OCI-LY3 (cell line): ENCODE data around the gene CLDN3.

ENCODE experiments used
- H2AFZ ChIP-seq: fragments of 200-600, 300-600 bp; shearing (Covaris generic); 2 replicates; pipeline ENCODE4 v1.6.0; 2014; ENCODE audit warnings: antibody characterized with exemption, low read depth, low read length
- H3K27ac ChIP-seq: fragments of 200-600, 300-600 bp; sonication (generic); 2 replicates; pipeline ENCODE4 v1.5.1; 2014; ENCODE audit warnings: mild to moderate bottlenecking, low read length, moderate library complexity, mixed read lengths
- H3K27me3 ChIP-seq: fragments of 200-600, 300-600 bp; sonication (generic); 2 replicates; pipeline ENCODE4 v1.6.1; 2014; ENCODE audit warnings: low read depth, low read length, mixed read lengths
- H3K36me3 ChIP-seq: fragments of 200-600, 300-600 bp; sonication (generic); replicated peaks from 2 replicates; pipeline ENCODE3; 2014; ENCODE audit warnings: low read depth, low read length, mixed read lengths
- H3K4me1 ChIP-seq: fragments of 300-600, 200-600 bp; sonication (generic); 2 replicates; pipeline ENCODE4 v1.6.1; 2014; ENCODE audit warnings: low read length, mixed read lengths
- H3K4me2 ChIP-seq: fragments of 200-600, 300-600 bp; sonication (generic); 2 replicates; pipeline ENCODE4 v1.6.1; 2014; ENCODE audit warnings: low read length, mixed read lengths
- H3K4me3 ChIP-seq: fragments of 300-600, 200-600 bp; sonication (generic); 2 replicates; pipeline ENCODE4 v1.5.1; 2014; ENCODE audit warnings: antibody characterized with exemption, mild to moderate bottlenecking, low read length, moderate library complexity
- H3K79me2 ChIP-seq: fragments of 300-600, 200-600 bp; shearing (Covaris generic); 2 replicates; pipeline ENCODE4 v1.6.1; 2014; ENCODE audit warnings: mild to moderate bottlenecking, low read length, mixed read lengths
- H3K9ac ChIP-seq: fragments of 300-600, 200-600 bp; shearing (Covaris generic); 2 replicates; pipeline ENCODE4 v1.6.0; 2014; ENCODE audit warnings: mild to moderate bottlenecking, low read length, moderate library complexity
- H3K9me3 ChIP-seq: fragments of 200-600, 300-600 bp; shearing (Covaris generic); 2 replicates; pipeline ENCODE4 v1.6.1; 2014; ENCODE audit warnings: low read length, mixed read lengths; ENCODE audit not compliant: insufficient read depth
- H4K20me1 ChIP-seq: fragments of 200-600, 300-600 bp; sonication (generic); 2 replicates; pipeline ENCODE4 v1.6.1; 2016; ENCODE audit warnings: low read length, mixed read lengths; ENCODE audit not compliant: insufficient read depth
- CTCF ChIP-seq: fragments of 200-600, 300-600 bp; sonication (generic); IDR thresholded peaks from 2 replicates; pipeline ENCODE4 v1.5.1; 2014; ENCODE audit warnings: antibody characterized with exemption, low read length, low read depth
- EZH2phosphoT487 ChIP-seq: fragments of 200-600 bp; shearing (Covaris generic); IDR thresholded peaks from 2 replicates; pipeline ENCODE4 v1.6.1; 2018; ENCODE audit warnings: antibody characterized with exemption, mixed run types, low read depth

The CLDN3 gene

GRCh38 chr7:73742753-73743641 lies 27.1 kb downstream of the CLDN3 start:
- peak overlapping the region; percentile 41 for H3K4me3 ChIP-seq
- no peaks in the 10 kb centered on the region for H3K27me3 ChIP-seq
- peaks cover under 1% of the 10 kb centered on the region; the same call in 1 of the 2 replicates for H4K20me1 ChIP-seq
- peaks cover 26% of the 10 kb centered on the region for H3K4me1 ChIP-seq
- TF ChIP-seq CTCF = peak; percentile 23; the same call in 1 of the 2 replicates
- no peak for TF ChIP-seq EZH2phosphoT487
- peak overlapping the region; percentile 41; the same call in 1 of the 2 replicates for H3K9ac ChIP-seq
- H3K36me3 ChIP-seq = no peaks in the 10 kb centered on the region
- peak overlapping the region; percentile 48; the same call in 1 of the 2 replicates for H3K27ac ChIP-seq
- H3K9me3 ChIP-seq = no peaks in the 10 kb centered on the region
- peak overlapping the region; percentile 53 for H3K4me2 ChIP-seq
- no peaks in the 10 kb centered on the region for H3K79me2 ChIP-seq
- peak overlapping the region; percentile 42; the same call in 1 of the 2 replicates for H2AFZ ChIP-seq

- H3K4me2 ChIP-seq = peak overlapping the region; percentile 53
- H3K9me3 ChIP-seq = no peaks in the 10 kb centered on the region
- H3K9ac ChIP-seq = peak overlapping the region; percentile 41; the same call in 1 of the 2 replicates
- H3K4me3 ChIP-seq = peak overlapping the region; percentile 41
- peak overlapping the region; percentile 45; the same call in 1 of the 2 replicates for H3K27ac ChIP-seq
- no peaks in the 10 kb centered on the region for H3K36me3 ChIP-seq
- no peaks in the 10 kb centered on the region for H3K27me3 ChIP-seq
- peaks cover 6% of the 10 kb centered on the region; the same call in 1 of the 2 replicates for H3K79me2 ChIP-seq
- H4K20me1 ChIP-seq = peaks cover 6% of the 10 kb centered on the region
- H2AFZ ChIP-seq = no peak overlapping the region
- peaks cover 31% of the 10 kb centered on the region for H3K4me1 ChIP-seq
- TF ChIP-seq EZH2phosphoT487 (no peak), CTCF (no peak)
These were observed 27.7 kb downstream of the CLDN3 start for GRCh38 chr7:73742338-73742752.

GRCh38 chr7:73741600-73741999 lies 28.5 kb downstream of the CLDN3 start:
- Histone ChIP-seq H3K36me3 (peaks cover 6% of the 10 kb centered on the region), H3K4me1 (peaks cover 31% of the 10 kb centered on the region), H3K27me3 (no peaks in the 10 kb centered on the region), H3K9me3 (no peaks in the 10 kb centered on the region), H2AFZ (no peak overlapping the region), H3K4me2 (no peak overlapping the region), H3K27ac (no peak overlapping the region; the same call in 1 of the 2 replicates), H4K20me1 (peaks cover 6% of the 10 kb centered on the region), H3K4me3 (no peak overlapping the region), H3K9ac (no peak overlapping the region), H3K79me2 (peaks cover 6% of the 10 kb centered on the region; the same call in 1 of the 2 replicates)
- TF ChIP-seq EZH2phosphoT487 (no peak), CTCF (no peak)

- H3K36me3 ChIP-seq = peaks cover 9% of the 10 kb centered on the region
- TF ChIP-seq EZH2phosphoT487 (no peak), CTCF (no peak)
- H3K79me2 ChIP-seq = peaks cover 6% of the 10 kb centered on the region; the same call in 1 of the 2 replicates
- peaks cover 6% of the 10 kb centered on the region for H4K20me1 ChIP-seq
- H3K9ac ChIP-seq = no peak overlapping the region
- peaks cover 31% of the 10 kb centered on the region for H3K4me1 ChIP-seq
- no peak overlapping the region for H3K4me3 ChIP-seq
- no peaks in the 10 kb centered on the region for H3K9me3 ChIP-seq
- no peak overlapping the region for H2AFZ ChIP-seq
- no peaks in the 10 kb centered on the region for H3K27me3 ChIP-seq
- no peak overlapping the region for H3K4me2 ChIP-seq
- no peak overlapping the region for H3K27ac ChIP-seq
These were observed 29.3 kb downstream of the CLDN3 start for GRCh38 chr7:73740771-73741170.
